ENCODE measurements around the gene GNG7.

GRCh38 chr19:2699413-2700140 lies 2.9 kb downstream of the GNG7 start:
- no peak for TF ChIP-seq CTCF (IDR thresholded peaks at IDR 0.05; ENCODE audit: insufficient read depth, low read depth, low read length)
- TF ChIP-seq EZH2 (IDR thresholded peaks at IDR 0.05; ENCODE audit: insufficient read depth, low read length), result no peak

Measured in astrocyte (in vitro differentiated cells and primary cell).